Left hindlimb (tissue), 1 donor: Measurements from ENCODE around the gene VAPA.

ENCODE experiments used
- DNase-seq: peaks from one replicate; pipeline ENCODE4 v3.0.0-alpha.2; 2018

The VAPA gene

DNA sequence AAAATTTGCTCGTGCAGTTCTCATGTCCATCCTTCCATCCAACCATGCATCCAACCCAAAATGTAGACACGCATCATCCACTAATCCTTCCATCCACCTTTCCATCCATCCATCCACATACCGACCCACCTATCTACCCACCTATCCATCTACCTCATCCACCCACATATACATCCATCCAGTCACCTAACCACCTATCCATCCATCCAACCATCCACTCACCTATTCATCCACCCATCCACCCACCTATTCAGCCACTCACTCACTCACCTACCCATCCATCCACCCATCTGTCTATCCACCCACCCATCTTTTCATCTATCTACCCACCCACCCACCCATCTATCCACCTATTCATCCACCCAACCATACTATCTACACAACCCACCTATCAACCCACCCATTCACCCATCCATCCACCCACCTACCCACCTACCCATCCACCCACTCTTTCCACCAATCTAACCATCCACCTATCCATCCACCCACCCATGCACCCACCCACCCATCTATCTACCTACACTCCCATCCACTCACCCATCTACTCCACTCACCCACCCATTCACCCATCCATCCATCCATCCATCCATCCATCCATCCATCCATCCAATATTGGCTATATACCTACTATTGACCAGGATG, 94.3 kb downstream of the VAPA start:
- no peak for DNase-seq
